Lung (tissue), 12 donors: ENCODE measurements around the gene CSNK1G1. TPM values are rescaled to one million over a fixed set of nuclear protein-coding genes. Genes with fewer than 3 reads are reported as not detected.
"Not testable (repeated sequence)": the region's sequence is repeated elsewhere in the genome, so short reads cannot be mapped to it uniquely, and the experiment has no call there.

Experiments used
- ATAC-seq: fragments of 200-7000 bp; cut with Tn5 transposase; one replicate; pipeline ENCODE4 v1.9.1; 2020; ENCODE audit warnings: moderate number of reproducible peaks; ENCODE audit not compliant: insufficient read depth, low FRiP score
- DNase-seq, 3 donors: peaks; one replicate each; pipeline ENCODE4 v3.0.0-alpha.2; 2013 to 2017
- H3K27ac ChIP-seq, 2 donors: one replicate each; pipeline ENCODE4 v1.5.1; 2013; ENCODE audit warnings: mild to moderate bottlenecking in 2 of 2, moderate library complexity in 2 of 2, control low read depth in 1 of 2, inconsistent platforms in 1 of 2, low read depth in 1 of 2, low read length in 1 of 2
- H3K27me3 ChIP-seq, 3 donors: one replicate each; pipeline ENCODE4 v1.5.1; 2013; ENCODE audit warnings: low read length in 2 of 3; ENCODE audit not compliant: control insufficient read depth in 3 of 3, insufficient read depth in 3 of 3
- H3K36me3 ChIP-seq, 4 donors: one replicate each; pipeline ENCODE4 v1.5.1; 2013; ENCODE audit warnings: low read length in 4 of 4, mild to moderate bottlenecking in 1 of 4, moderate library complexity in 1 of 4; ENCODE audit not compliant: control insufficient read depth in 4 of 4, insufficient read depth in 4 of 4
- H3K4me1 ChIP-seq, 5 donors: one replicate each; pipeline ENCODE4 v1.5.1; 2013; ENCODE audit warnings: low read length in 5 of 5, mild to moderate bottlenecking in 2 of 5, moderate library complexity in 1 of 5; ENCODE audit not compliant: control insufficient read depth in 5 of 5, insufficient read depth in 5 of 5
- H3K4me3 ChIP-seq: one replicate; pipeline ENCODE4 v1.5.1; 2013; ENCODE audit warnings: mild to moderate bottlenecking, control low read depth, moderate library complexity
- H3K9ac ChIP-seq, 2 donors: one replicate each; pipeline ENCODE4 v1.5.1; 2013; ENCODE audit warnings: low read length in 2 of 2, control low read depth in 1 of 2; ENCODE audit not compliant: insufficient read depth in 1 of 2
- H3K9me3 ChIP-seq, 4 donors: one replicate each; pipeline ENCODE4 v1.5.1; 2013; ENCODE audit warnings: low read length in 3 of 4, mild to moderate bottlenecking in 1 of 4, moderate library complexity in 1 of 4; ENCODE audit not compliant: control insufficient read depth in 4 of 4, insufficient read depth in 3 of 4
- WGBS, 2 donors: extraction: QIAGEN DNeasy Blood & Tissue Kit; methylation state at CpG; one replicate each; pipeline ENCODE4 v1.1.7; 2013; 5-methylcytosine and 5-hydroxymethylcytosine counted together
- polyA plus RNA-seq, 2 donors: library from polyadenylated mRNA; stranded (reverse); fragments of 200-250 nt; gene quantifications; one replicate each; pipeline ENCODE4 v1.2.1, GENCODE V29; 2013
- total RNA-seq, 2 donors: library from RNA; depleted of rRNA in 1 of 2; stranded (reverse); fragments of >200 nt in 1 of 2; gene quantifications; one replicate each; pipeline ENCODE4 v1.2.1, GENCODE V29; 2014 to 2021
- TF ChIP-seq, protein P1 (sequence below): IDR thresholded peaks from 2 replicates; pipeline ENCODE4 v1.5.1; 2012; ENCODE audit warnings: mild to moderate bottlenecking; ENCODE audit errors: control extremely low read depth, extremely low read depth
- donor health status: control.
- donor health status: control.
- donor health status: Bipolar disorder and iron deficiency.
- donor health status: healthy.
- donor health status: DM: yes; HTN: yes; CAD: no.

CSNK1G1 gene
- total and polyA plus RNA-seq, 4 donors: 3.0 to 50.4 (median 12.9) TPM

DNA sequence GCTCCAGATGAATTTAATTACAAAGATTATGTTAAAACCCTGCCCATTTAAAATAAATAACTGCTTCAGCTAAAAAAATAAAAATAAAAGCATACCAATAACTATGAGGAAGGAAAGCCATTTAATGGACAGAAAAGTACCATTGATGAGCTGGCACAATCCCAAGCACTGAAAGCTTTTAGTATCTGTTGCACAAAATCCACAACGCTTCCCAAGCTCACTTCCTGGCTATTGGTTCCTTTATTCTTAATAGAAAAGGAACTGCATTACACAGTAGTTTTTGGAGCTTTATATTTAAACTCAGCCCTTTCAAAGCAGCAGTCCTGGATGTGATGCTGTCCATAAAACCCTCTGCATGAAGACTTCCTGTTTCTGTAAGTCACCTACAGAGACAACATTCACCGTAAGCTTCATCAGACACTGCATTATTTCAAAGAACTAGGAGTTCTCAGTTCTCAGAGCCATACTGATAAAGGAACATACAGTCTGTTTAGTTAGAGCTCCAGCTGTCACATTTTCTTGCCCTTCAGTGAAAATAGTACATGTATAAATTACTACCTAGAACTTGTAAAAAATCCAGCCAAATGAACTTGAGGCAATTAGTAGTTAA is 81.5 kb downstream of the CSNK1G1 start:
- Histone ChIP-seq H3K36me3 (peaks cover 0 to 3% (median 0%) of the 10 kb centered on the region in 4 donors), H3K4me3 (no peak overlapping the region), H3K9ac (no peak overlapping the region), H3K27me3 (no peaks in the 10 kb centered on the region), H3K27ac (no peak overlapping the region), H3K4me1 (peaks cover 0 to 3% (median 0%) of the 10 kb centered on the region in 5 donors), H3K9me3 (no peaks in the 10 kb centered on the region)
- WGBS, 2 donors: 15 to 53% methylated on average over 2 of the region's 2 CpGs
- TF ChIP-seq, protein P1, sequence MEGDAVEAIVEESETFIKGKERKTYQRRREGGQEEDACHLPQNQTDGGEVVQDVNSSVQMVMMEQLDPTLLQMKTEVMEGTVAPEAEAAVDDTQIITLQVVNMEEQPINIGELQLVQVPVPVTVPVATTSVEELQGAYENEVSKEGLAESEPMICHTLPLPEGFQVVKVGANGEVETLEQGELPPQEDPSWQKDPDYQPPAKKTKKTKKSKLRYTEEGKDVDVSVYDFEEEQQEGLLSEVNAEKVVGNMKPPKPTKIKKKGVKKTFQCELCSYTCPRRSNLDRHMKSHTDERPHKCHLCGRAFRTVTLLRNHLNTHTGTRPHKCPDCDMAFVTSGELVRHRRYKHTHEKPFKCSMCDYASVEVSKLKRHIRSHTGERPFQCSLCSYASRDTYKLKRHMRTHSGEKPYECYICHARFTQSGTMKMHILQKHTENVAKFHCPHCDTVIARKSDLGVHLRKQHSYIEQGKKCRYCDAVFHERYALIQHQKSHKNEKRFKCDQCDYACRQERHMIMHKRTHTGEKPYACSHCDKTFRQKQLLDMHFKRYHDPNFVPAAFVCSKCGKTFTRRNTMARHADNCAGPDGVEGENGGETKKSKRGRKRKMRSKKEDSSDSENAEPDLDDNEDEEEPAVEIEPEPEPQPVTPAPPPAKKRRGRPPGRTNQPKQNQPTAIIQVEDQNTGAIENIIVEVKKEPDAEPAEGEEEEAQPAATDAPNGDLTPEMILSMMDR: no peak
- ATAC-seq (no peak), DNase-seq (peak in 2 of 3 donors; percentile 9 to 47)

GRCh38 chr15:64267331-64267973 is 88.5 kb downstream of the CSNK1G1 start:
- TF ChIP-seq, protein P1: no peak
- Histone ChIP-seq H3K27ac (no peak overlapping the region), H3K27me3 (no peaks in the 10 kb centered on the region), H3K9me3 (peaks cover 0 to 2% (median 0%) of the 10 kb centered on the region in 4 donors), H3K9ac (no peak overlapping the region), H3K36me3 (no peaks in the 10 kb centered on the region), H3K4me1 (no peaks in the 10 kb centered on the region), H3K4me3 (no peak overlapping the region)
- ATAC-seq: no peak
- no peak for DNase-seq
- WGBS, 2 donors: 98% methylated on average over 1 of the region's 1 CpG

- not testable (repeated sequence) for ATAC-seq, H3K27me3 ChIP-seq, H3K9me3 ChIP-seq, H3K27ac ChIP-seq, H3K4me3 ChIP-seq, H3K36me3 ChIP-seq, DNase-seq, H3K9ac ChIP-seq, H3K4me1 ChIP-seq
- 86 to 97% methylated on average over 1 of the region's 1 CpG for whole genome bisulfite sequencing, 2 donors
Measured at GRCh38 chr15:64265188-64265587, 90.8 kb downstream of the CSNK1G1 start.

DNA sequence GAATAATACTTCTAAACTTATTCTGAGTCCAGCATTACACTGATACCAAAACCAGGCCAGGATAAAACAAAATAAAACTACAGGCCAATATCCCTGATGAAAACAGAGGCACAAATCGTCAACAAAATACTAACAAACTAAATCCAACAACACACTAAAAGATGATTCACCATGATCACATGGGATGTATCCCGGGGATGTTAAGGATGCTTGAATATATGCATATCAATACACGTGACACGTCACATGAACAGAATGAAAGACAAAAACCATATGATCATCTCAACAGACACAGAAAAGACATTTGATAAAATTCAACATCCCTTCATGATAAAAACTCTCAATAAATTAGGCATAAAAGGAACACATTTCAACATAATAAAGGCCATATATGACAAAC is 91.5 kb downstream of the CSNK1G1 start:
- H3K27ac ChIP-seq: no peak overlapping the region
- WGBS, 2 donors: 97 to 98% methylated on average over 4 of the region's 4 CpGs
- H3K4me1 ChIP-seq: no peaks in the 10 kb centered on the region
- DNase-seq: no peak
- TF ChIP-seq, protein P1: no peak
- H3K27me3 ChIP-seq: no peaks in the 10 kb centered on the region
- H3K4me3 ChIP-seq: no peak overlapping the region
- H3K9ac ChIP-seq: no peak overlapping the region
- H3K36me3 ChIP-seq: no peaks in the 10 kb centered on the region
- ATAC-seq: no peak
- H3K9me3 ChIP-seq: peaks cover 0 to 2% (median 0%) of the 10 kb centered on the region in 4 donors
